GM12892 (cell line): ENCODE results near the gene IQCE.

Experiments used
- POLR2A ChIP-seq: IDR thresholded peaks from 2 replicates; pipeline ENCODE4 v1.6.1; 2011; ENCODE audit warnings: low read depth, low read length, control low read depth
- POLR2AphosphoS5 ChIP-seq: IDR thresholded peaks from 2 replicates; pipeline ENCODE4 v1.6.1; 2011; ENCODE audit warnings: low read depth, low read length, control low read depth
- TAF1 ChIP-seq: IDR thresholded peaks from 2 replicates; pipeline ENCODE4 v1.6.1; 2011; ENCODE audit warnings: low read depth, mild to moderate bottlenecking, control low read depth, low read length, borderline replicate concordance

DNA sequence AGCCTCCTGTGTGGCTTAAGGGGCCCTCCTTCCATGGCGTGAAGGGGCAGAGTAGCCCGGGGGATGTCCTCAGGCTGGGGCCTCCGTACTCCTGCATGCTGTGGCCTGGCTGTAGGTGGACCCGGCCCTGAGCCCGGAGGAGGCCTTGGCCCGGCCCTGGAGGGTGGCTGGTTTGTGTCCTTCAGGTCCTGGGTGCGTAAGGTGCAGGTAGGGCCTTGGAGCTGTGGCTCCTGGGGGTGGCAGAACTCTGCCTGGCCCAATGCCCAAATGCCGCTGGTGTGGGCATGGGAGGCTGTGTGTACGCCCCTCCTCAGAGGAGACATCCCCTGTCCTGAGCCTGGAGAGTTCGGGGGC is 102.3 kb downstream of the IQCE start:
- TF ChIP-seq POLR2AphosphoS5 = no peak
- no peak for TF ChIP-seq TAF1
- no peak for TF ChIP-seq POLR2A
